HG03354 (cell line): ENCODE measurements around the gene PAPSS2.
"Not testable (repeated sequence)": the region's sequence is repeated elsewhere in the genome, so short reads cannot be mapped to it uniquely, and the experiment has no call there.

Experiments
- ATAC-seq: cut with Tn5 transposase; IDR thresholded peaks from one replicate; pipeline ENCODE4 v1.9.1; 2021; ENCODE audit warnings: mild to moderate bottlenecking; ENCODE audit not compliant: unreplicated experiment, poor library complexity, severe bottlenecking

PAPSS2 gene

DNA sequence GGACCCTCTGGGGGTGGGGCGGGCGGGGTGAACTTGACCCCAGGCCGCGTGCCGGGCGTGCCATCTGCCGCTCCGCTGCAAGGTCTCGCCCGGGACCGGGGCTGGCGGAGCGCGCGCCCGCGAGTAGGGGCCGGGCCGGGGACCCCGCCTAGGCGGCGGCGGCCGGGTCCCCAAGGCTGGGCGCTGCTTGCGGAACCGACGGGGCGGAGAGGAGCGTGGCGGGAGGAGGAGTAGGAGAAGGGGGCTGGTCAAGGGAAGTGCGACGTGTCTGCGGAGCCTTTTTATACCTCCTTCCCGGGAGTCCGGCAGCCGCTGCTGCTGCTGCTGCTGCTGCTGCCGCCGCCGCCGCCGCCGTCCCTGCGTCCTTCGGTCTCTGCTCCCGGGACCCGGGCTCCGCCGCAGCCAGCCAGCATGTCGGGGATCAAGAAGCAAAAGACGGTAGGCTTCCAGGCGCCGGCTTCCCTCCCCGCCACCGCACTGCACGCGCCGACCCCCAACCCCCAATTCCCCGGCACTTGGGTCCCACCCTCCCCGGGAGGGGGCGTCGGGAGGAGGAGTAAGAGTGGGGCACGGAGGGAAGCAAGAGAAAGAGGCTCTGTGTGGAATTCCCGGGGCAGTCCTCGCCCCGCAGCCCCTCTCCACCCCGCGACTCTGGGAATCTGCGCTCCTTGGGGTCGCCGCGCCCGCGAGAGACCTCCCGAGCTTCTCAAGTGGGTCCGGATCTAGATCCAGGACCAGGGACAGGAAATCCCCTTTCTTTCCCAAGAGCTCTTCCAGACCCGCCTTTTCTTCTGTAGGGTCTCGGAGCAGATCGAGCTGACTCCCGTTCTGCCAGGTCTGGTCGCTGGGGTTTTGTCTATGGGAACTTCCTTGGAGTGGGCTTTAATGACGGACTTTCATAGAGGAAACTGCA lies at the start of gene PAPSS2:
TSS of gene PAPSS2 (plus strand) at position 308 of the 913 bp plus-strand sequence. CDS start at position 412, 104 bp downstream.
- ATAC-seq: no peak

- ATAC-seq: not testable (repeated sequence)
Measured at GRCh38 chr10:87611341-87611740, 48.3 kb upstream of the PAPSS2 start.

GRCh38 chr10:87612115-87612514 lies 47.6 kb upstream of the PAPSS2 start:
- ATAC-seq: no peak

DNA sequence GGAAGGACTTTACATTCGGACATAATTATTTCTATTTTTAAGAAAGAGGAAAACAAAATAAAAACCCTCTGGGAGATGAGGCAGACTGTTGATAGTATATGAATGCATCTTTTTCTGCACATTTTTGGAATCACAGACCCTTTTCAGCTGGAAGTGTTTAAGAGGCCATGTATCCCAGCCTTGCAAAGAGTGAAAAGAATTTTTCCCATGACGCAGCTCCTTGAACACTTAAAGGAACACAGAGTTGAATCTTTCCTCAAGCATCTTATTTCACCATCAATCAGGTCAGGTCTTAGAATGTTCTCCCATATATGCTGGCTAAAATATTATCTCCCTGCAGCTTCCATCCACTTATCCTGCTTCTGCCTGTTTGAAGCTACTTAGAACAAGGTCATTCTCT lies 45.9 kb upstream of the PAPSS2 start:
- no peak for ATAC-seq

GRCh38 chr10:87615856-87616255 lies 43.8 kb upstream of the PAPSS2 start:
- no peak for ATAC-seq

DNA sequence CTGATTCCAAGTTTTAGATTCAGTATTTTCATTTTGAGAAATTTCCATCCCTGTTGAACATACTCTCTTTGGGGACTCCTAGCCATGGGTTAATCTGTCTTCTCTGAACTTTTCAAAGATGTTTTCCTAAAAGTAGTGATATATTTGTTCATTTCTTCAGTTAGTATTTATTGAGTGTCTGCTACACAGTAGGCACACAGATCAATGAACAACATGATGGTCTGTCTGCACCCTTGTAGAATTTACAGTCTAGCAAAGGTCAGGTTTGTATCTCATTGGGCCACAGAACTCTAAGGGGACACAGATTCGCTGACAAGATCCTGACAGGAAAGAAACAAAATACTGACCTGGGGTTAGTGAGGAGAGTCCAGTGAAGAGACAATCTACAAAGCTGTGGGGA lies 42.2 kb upstream of the PAPSS2 start:
- ATAC-seq: no peak

GRCh38 chr10:87618566-87619423 lies 40.9 kb upstream of the PAPSS2 start:
- no peak for ATAC-seq

DNA sequence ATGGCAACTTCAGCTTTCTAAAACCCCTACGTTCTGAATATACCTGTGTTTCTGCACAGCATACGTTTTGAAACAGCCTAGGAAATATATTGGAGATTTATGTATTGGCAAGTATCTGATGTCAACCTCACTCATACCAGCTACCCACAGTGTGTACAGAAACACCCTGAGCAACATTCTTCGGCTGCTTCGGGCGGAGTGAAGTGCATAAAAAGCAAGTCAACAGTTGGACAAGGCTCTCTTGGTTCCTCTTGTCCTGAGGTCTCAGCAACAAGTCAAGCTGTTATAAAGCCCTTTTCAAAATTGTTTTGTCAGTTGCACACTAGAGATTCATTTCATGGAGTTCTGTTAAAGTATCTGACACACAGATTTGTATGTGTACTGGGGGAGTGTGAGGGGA lies 40.0 kb upstream of the PAPSS2 start:
- ATAC-seq: no peak

DNA sequence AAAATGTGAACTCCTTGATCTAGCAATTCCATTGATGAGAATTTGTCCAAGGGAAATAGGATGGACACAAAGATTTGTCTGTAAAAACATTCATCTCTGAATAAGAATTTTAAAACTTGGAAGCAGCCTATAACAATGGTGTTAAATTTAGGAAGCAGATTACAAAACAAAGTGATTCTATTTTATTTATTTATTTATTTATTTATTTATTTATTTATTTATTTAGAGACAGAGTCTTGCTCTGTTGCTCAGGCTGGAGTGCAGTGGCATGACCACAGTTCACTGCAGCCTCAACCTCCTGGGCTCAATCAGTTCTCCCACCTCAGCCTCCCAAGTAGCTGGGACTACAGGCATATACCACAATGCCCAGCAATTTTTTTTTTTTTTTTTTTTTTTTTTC lies 38.2 kb upstream of the PAPSS2 start:
- ATAC-seq: not testable (repeated sequence)

- ATAC-seq: no peak
Measured at GRCh38 chr10:87622314-87623004, 37.2 kb upstream of the PAPSS2 start.

DNA sequence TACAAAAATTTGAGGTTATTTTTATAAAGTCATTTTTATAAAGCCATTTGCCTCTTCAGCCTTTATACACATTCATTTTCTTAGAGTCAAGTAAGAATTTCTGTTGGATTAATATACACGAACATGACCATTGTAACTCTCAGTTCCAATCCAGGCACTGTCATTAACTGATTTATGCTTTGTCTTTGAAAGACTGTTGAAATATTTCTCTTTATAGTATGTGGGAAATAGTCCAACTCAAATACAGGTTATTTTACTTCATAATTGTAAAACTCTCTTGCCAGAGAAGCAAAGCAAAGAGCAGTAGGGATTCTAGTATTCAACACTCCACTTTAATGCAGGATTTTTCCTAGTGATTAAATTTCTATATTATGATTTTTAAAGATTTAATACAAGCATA lies 36.5 kb upstream of the PAPSS2 start:
- ATAC-seq: no peak

DNA sequence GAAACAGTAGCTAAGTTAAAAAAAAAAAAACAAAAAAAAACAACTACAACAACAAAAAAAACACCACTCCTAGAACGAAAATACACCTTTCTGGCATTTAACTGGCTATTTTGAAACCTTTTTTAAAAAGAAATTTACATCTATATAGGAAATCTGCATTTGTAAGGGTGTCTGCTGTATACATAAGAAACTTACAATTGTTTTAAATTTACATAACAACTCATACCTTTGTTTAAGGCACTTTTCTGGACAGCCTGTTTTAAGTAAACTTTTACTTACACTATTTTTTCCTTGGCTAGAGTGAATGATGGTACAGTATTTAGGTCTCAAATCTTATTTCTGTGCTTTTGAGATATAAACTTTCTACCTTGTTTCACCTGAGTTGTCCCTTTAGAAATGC lies 34.0 kb upstream of the PAPSS2 start:
- ATAC-seq: no peak

DNA sequence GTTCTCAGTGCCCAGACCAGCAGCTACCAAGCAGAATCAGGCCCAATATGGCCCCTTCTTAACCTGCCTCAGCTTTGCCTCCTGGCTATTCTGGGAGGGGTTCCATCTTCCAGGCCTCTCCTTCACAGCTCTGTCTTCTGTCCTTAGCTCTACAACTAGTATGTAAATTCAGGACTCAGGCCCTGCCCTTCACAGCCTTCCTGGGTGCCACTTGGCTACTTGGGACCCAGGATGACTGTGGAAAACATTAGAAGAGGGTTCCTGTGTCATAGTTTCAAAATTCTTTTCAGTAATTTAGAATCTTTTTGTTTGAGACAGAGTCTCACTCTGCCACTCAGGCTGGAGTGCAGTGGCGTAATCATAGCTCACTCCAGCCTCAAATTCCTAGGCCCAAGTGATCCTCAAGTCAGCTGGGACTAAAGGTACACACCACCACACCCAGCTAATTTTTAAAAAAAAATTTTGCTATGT lies 33.2 kb upstream of the PAPSS2 start:
- ATAC-seq: no peak

DNA sequence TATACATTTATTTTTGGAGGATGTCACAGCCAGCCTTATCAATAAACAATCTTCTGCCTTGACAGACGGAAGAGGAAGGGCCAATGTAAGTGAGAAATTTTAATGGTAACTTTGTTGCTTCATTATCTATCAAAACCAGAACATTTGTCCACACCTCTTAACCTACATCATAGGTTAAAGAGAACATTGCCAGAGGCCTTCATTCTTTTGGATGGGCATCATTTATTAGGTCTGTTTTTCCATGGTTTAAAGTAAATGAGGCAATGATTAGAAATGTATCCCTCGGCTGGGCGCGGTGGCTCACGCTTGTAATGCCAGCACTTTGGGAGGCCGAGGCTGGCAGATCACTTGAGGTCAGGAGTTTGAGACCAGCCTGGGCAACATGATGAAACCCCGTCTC lies 29.5 kb upstream of the PAPSS2 start:
- no peak for ATAC-seq

GRCh38 chr10:87632454-87632853 lies 27.2 kb upstream of the PAPSS2 start:
- no peak for ATAC-seq

- ATAC-seq: no peak
Measured at GRCh38 chr10:87634311-87634710, 25.4 kb upstream of the PAPSS2 start.

- ATAC-seq: peak; percentile 72
Measured at GRCh38 chr10:87635498-87636312, 24.0 kb upstream of the PAPSS2 start.

DNA sequence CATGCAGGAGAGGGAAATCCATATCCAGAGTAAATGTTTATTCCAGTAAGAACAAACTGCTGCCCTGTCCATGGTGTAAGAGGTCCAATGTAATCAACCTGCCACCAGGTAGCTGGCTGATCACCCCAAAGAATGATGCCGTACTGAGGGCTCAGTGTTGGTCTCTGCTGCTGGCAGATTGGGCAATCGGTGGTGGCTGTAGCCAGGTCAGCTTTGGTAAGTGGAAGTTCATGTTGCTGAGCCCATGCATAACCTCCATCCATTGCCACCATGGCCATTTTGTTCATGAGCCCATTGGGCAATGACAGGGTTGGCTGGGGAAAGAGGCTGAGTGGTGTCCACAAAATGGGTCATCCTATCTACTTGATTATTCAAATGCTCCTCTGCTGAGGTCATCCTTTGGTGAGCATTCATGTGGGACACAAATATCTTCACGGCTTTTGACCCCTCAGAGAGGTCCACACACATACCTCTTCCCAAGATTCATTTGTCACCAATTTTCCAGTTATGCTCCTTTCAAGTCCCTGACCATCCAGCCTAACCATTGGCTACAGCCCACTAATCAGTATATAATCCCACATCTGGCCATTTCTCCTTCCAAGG lies 23.3 kb upstream of the PAPSS2 start:
- ATAC-seq: no peak

DNA sequence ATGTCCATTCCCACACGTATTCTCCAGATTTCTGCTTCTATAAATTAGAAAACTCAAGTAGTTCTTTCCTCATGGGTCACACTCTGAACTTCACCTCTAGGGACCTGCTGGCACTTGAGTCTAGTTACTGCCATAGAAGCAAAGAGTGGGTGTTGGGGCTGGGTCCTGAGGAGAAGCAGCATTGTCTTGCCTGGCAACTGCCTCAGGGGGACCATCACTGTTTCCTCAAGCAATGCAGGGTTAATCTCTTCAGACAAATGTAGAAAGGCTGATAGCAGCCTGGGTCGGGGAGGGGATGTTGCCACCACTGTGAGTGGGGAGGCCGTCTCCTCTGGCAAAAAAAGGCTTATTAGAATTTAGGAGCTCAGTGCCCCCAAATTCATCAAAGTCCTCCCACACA lies 20.2 kb upstream of the PAPSS2 start:
- ATAC-seq: no peak
